Measurements from ENCODE around the gene KIF1C. TPM values are rescaled to one million over a fixed set of nuclear protein-coding genes. Genes with fewer than 3 reads are reported as not detected.

KIF1C gene
- total RNA-seq, 2 experiments from 2014 or later, result 37.4 to 38.5 TPM

- no peak overlapping the region for H3K27ac Mint-ChIP-seq
- DNase-seq, result no peak
- peaks cover 41% of the 10 kb centered on the region for H3K36me3 Mint-ChIP-seq (ENCODE audit: low read depth)
- no peak overlapping the region for H3K4me3 Mint-ChIP-seq
- no peaks in the 10 kb centered on the region for H3K9me3 Mint-ChIP-seq
- ChIA-PET POLR2A (interaction anchor here (1.5 to 15.5 kb wide), 3 partner anchors 8 to 24 kb away, joined by 8 to 711 read pairs (median 78); partner anchors contain the start of genes CAMTA2, ENO3, PFN1 and RNF167), CTCF (interaction anchor here (1.2 to 1.7 kb wide), 3 partner anchors 8 to 90 kb away, joined by 4 to 9 read pairs (median 5); partner anchors contain the start of gene CAMTA2)
- H3K27me3 Mint-ChIP-seq, result no peaks in the 10 kb centered on the region
- H3K4me1 Mint-ChIP-seq, result peaks cover 14% of the 10 kb centered on the region
Measured at GRCh38 chr17:4971826-4972225, 25.9 kb upstream of the KIF1C start.

DNA sequence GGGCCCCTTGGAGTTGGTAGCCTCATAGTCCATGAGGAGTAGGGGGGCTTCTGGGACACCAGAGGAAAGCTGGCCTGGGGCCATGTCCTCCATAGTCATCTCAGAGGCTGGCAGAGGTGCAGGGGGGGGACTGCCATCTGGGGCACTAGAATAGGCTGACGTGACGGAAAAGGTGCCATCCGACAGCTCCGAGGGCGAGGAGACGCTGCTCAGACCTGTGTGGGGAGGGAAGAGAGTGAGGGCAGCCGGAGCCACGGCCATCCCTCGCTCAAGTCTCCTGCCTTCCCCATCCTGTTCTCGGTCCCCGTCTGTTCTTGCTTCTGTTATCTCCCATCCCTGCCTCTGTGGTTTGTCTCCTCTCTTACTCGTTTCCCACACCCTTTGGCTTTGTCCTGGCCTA is 25.4 kb upstream of the KIF1C start:
- peaks cover 14% of the 10 kb centered on the region for H3K4me1 Mint-ChIP-seq
- DNase-seq, result no peak
- no peak overlapping the region for H3K27ac Mint-ChIP-seq
- no peaks in the 10 kb centered on the region for H3K9me3 Mint-ChIP-seq
- ChIA-PET POLR2A (interaction anchor here (8.6 to 15.5 kb wide), 2 partner anchors 16 to 24 kb away, joined by 78 to 711 read pairs; partner anchors contain the start of genes CAMTA2, ENO3, PFN1 and RNF167), CTCF (no interaction called here)
- no peak overlapping the region for H3K4me3 Mint-ChIP-seq
- peaks cover 46% of the 10 kb centered on the region for H3K36me3 Mint-ChIP-seq (ENCODE audit: low read depth)
- H3K27me3 Mint-ChIP-seq, result no peaks in the 10 kb centered on the region

- POLR2A ChIA-PET, result interaction anchor here (8.6 to 15.5 kb wide), 2 partner anchors 15 to 25 kb away, joined by 78 to 711 read pairs; partner anchors contain the start of genes CAMTA2, ENO3, PFN1 and RNF167
- Mint-ChIP-seq H3K27me3 (no peaks in the 10 kb centered on the region), H3K4me1 (peaks cover 14% of the 10 kb centered on the region), H3K4me3 (no peak overlapping the region), H3K36me3 (ENCODE audit: low read depth) (peaks cover 50% of the 10 kb centered on the region), H3K9me3 (no peaks in the 10 kb centered on the region), H3K27ac (no peak overlapping the region)
- no peak for DNase-seq
- CTCF ChIA-PET, result no interaction called here
Measured at GRCh38 chr17:4972752-4973151, 25.0 kb upstream of the KIF1C start.

GRCh38 chr17:4973256-4974114 is 24.3 kb upstream of the KIF1C start:
- peaks cover 14% of the 10 kb centered on the region for H3K4me1 Mint-ChIP-seq
- ChIA-PET CTCF (no interaction called here), POLR2A (interaction anchor here (0.6 to 15.5 kb wide), 3 partner anchors 14 to 37 kb away, joined by 3 to 711 read pairs (median 78); partner anchors contain the start of genes CAMTA2, ENO3, PFN1 and RNF167)
- H3K9me3 Mint-ChIP-seq, result no peaks in the 10 kb centered on the region
- H3K27me3 Mint-ChIP-seq, result no peaks in the 10 kb centered on the region
- H3K4me3 Mint-ChIP-seq, result no peak overlapping the region
- no peak overlapping the region for H3K27ac Mint-ChIP-seq
- H3K36me3 Mint-ChIP-seq (ENCODE audit: low read depth), result peaks cover 56% of the 10 kb centered on the region
- DNase-seq, result no peak

GRCh38 chr17:4974115-4974670 is 23.6 kb upstream of the KIF1C start:
- no peak for DNase-seq
- ChIA-PET CTCF (no interaction called here), POLR2A (interaction anchor here (0.6 to 15.5 kb wide), 3 partner anchors 14 to 38 kb away, joined by 3 to 711 read pairs (median 78); partner anchors contain the start of genes CAMTA2, ENO3, PFN1 and RNF167)
- Mint-ChIP-seq H3K27ac (no peak overlapping the region), H3K27me3 (no peaks in the 10 kb centered on the region), H3K4me3 (no peak overlapping the region), H3K36me3 (ENCODE audit: low read depth) (peaks cover 62% of the 10 kb centered on the region), H3K4me1 (peaks cover 14% of the 10 kb centered on the region), H3K9me3 (no peaks in the 10 kb centered on the region)

GRCh38 chr17:4978726-4979125 is 19.0 kb upstream of the KIF1C start:
- H3K27me3 Mint-ChIP-seq, result no peaks in the 10 kb centered on the region
- H3K4me3 Mint-ChIP-seq, result no peak overlapping the region
- H3K9me3 Mint-ChIP-seq, result no peaks in the 10 kb centered on the region
- H3K27ac Mint-ChIP-seq, result no peak overlapping the region
- peaks cover 70% of the 10 kb centered on the region for H3K36me3 Mint-ChIP-seq (ENCODE audit: low read depth)
- ChIA-PET POLR2A (interaction anchor here (1.2 to 3.4 kb wide), 4 partner anchors 10 to 54 kb away, joined by 4 to 24 read pairs (median 6); partner anchors contain the start of genes PFN1 and SPAG7), CTCF (interaction anchor here (0.8 to 1.3 kb wide), 2 partner anchors 69 to 83 kb away, joined by 3 read pairs; no protein-coding TSS in a partner anchor)
- H3K4me1 Mint-ChIP-seq, result peaks cover 19% of the 10 kb centered on the region
- DNase-seq, result no peak

DNA sequence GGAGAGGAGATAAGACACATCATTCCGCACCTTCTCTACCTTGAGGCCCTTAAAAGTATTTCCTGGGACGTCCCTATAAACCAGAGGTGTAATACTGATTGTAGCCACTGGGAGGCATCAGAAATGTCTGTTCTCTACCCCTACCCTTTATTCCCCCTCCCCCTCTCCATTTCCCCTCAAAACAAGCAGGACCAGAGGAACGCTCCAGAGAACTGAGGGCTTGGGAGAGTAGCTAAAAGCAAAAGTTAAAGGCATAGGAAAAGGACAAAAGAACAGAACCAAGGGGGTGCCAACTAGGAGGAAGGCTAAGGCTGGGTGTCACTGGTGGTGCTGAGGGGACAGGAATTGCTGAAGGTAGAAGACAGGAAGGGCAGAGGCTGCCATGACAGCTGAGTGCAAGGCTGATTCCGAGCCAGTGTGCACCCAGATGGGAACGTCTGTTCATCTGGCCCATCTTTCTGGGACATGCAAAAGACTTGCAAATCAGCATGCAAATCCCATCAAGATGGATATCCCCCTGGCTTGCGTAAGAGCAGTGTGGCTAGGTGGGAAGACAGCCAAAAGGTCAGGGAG is 17.0 kb upstream of the KIF1C start:
- H3K4me1 Mint-ChIP-seq, result peaks cover 23% of the 10 kb centered on the region
- peak overlapping the region; percentile 60 for H3K27ac Mint-ChIP-seq
- no peaks in the 10 kb centered on the region for H3K27me3 Mint-ChIP-seq
- ChIA-PET CTCF (interaction anchor here (0.5 to 2.4 kb wide), 13 partner anchors 10 to 84 kb away, joined by 3 to 8 read pairs (median 4); partner anchors contain the start of genes RNF167, SLC25A11 and SPAG7), POLR2A (interaction anchor here (0.6 to 3.4 kb wide), 7 partner anchors 9 to 62 kb away, joined by 3 to 24 read pairs (median 3); partner anchors contain the start of genes PFN1 and SPAG7)
- peak; percentile 45 for DNase-seq
- H3K36me3 Mint-ChIP-seq (ENCODE audit: low read depth), result peaks cover 61% of the 10 kb centered on the region
- no peak overlapping the region for H3K4me3 Mint-ChIP-seq
- H3K9me3 Mint-ChIP-seq, result no peaks in the 10 kb centered on the region

- peaks cover 59% of the 10 kb centered on the region for H3K36me3 Mint-ChIP-seq (ENCODE audit: low read depth)
- POLR2A ChIA-PET, result interaction anchor here (1.2 to 9.9 kb wide), 2 partner anchors 15 to 38 kb away, joined by 5 to 122 read pairs; partner anchors contain the start of genes PFN1, RNF167, SLC25A11 and SPAG7
Measured at GRCh38 chr17:4982305-4982704, 15.4 kb upstream of the KIF1C start.

DNA sequence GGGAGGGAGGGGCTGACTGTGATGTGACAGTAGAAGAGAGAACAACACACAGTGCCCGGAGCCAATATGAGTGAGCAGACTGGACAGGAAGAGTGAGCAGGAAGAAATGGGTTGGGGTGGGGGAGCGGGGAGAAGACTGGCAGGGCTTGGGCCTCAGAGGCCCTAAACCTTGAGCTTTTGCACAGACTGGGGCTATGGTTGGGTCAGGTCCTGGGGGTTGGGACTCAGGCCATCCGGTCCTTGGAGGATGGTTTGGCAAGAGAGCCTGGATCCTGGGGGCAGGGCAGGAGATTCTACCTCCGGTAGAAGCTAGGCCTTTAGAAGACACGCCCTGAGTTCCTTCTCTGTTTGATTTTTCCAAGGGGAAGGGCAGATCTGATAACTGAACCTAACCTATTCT is 11.3 kb upstream of the KIF1C start:
- DNase-seq, result peak; percentile 21
- Mint-ChIP-seq H3K4me3 (peak overlapping the region; percentile 88), H3K27ac (peak overlapping the region; percentile 88), H3K4me1 (peaks cover 44% of the 10 kb centered on the region), H3K9me3 (no peaks in the 10 kb centered on the region), H3K36me3 (ENCODE audit: low read depth) (peaks cover 28% of the 10 kb centered on the region), H3K27me3 (no peaks in the 10 kb centered on the region)
- ChIA-PET CTCF (interaction anchor here (0.7 to 3.7 kb wide), 11 partner anchors 11 to 196 kb away, joined by 3 to 22 read pairs (median 4); partner anchors contain the start of genes INCA1, KIF1C, RNF167 and SLC25A11), POLR2A (interaction anchor here (0.8 to 9.9 kb wide), 9 partner anchors 8 to 500 kb away, joined by 3 to 122 read pairs (median 4); partner anchors contain the start of genes C17orf107, DERL2, INCA1 and KIF1C)

More at GRCh38 chr17:4982305-4982704, 15.4 kb upstream of the KIF1C start:
- CTCF ChIA-PET, result interaction anchor here (1.6 to 1.8 kb wide), 2 partner anchors 15 to 49 kb away, joined by 4 to 9 read pairs; partner anchors contain the start of gene SPAG7
- peaks cover 35% of the 10 kb centered on the region for H3K4me1 Mint-ChIP-seq
- H3K27me3 Mint-ChIP-seq, result no peaks in the 10 kb centered on the region
- H3K27ac Mint-ChIP-seq, result no peak overlapping the region
- H3K4me3 Mint-ChIP-seq, result no peak overlapping the region
- no peaks in the 10 kb centered on the region for H3K9me3 Mint-ChIP-seq
- DNase-seq, result no peak

DNA sequence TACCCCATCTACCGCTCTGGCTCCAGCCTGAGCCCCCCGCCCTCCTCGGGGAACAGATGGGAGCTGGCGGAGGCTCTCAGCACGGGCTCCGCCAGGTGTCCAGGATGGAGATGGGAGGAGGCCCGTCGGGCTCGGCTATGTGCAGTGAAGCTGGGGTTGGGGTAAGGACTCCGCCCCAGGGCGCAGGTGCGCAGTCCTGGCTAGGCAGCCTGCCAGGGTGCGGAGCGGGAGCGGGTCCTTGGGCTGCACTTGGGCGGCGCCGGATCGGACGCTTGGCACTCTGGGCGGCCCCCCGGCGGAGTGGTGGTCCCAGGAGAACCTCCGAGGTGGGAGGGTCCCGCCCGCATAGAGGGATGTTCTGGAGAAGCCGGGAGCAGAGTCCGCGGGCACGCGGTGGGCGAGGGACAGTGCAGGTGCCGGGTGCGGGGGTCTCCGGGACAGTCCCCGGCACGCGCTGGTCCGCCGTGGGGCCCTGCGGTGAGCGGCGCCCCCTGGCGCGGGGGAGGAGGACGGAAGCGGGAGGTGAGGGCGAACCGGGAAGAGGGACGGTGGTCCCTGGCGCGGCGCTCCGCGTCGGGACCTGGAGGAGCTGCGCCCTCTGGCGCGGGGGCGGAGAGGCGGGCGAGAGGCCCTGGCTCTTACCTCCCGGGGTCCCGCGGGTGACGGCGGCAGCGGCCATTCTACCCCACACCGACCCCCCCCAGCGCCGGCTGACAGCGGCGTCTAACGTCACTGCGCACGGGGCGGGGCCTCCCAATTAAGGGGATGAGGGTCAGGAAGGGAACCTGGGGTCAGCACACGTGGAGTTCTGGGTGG is 10.6 kb upstream of the KIF1C start, which contains the start of gene CAMTA2:
CAMTA2 (minus strand) TSS at position 725 of the 816 bp plus-strand sequence. CDS start 1,453 bp downstream, outside the sequence.
- Mint-ChIP-seq H3K27ac (peak within 1 kb of the TSS; percentile 88), H3K36me3 (ENCODE audit: low read depth) (peaks cover 26% of the 10 kb centered on the region), H3K4me3 (peak within 1 kb of the TSS; percentile 88), H3K27me3 (no peaks in the 10 kb centered on the region), H3K4me1 (peaks cover 40% of the 10 kb centered on the region), H3K9me3 (no peaks in the 10 kb centered on the region)
- POLR2A ChIA-PET, result interaction anchor here (0.8 to 9.9 kb wide), 14 partner anchors 8 to 499 kb away, joined by 3 to 122 read pairs (median 4); partner anchors contain the start of genes C17orf107, DERL2, INCA1 and KIF1C
- CTCF ChIA-PET, result interaction anchor here (0.7 to 3.7 kb wide), 17 partner anchors 8 to 197 kb away, joined by 3 to 22 read pairs (median 4); partner anchors contain the start of genes INCA1, KIF1C, RNF167 and SLC25A11
- peak; percentile 89 for DNase-seq
